GM12878 (cell line): ENCODE data around the gene CIB4. TPM values are rescaled to one million over a fixed set of nuclear protein-coding genes. Genes with fewer than 3 reads are reported as not detected.

Experiments
- ATAC-seq: fragments of 200-7000 bp; cut with Tn5 transposase; 3 replicates; pipeline ENCODE4 v1.9.1; 2020; ENCODE audit warnings: mild to moderate bottlenecking, moderate library complexity
- BruUV-seq: library from RNA; stranded (reverse); fragments of 400-500 nt; replicated peaks from 2 replicates; lab custom pipeline; 2021; lab: Mats Ljungman, UMichigan
- CTCF ChIA-PET: fragments of 300-600 bp; sonication (Branson Sonifier 250); formaldehyde crosslinking; extraction: SDS; loops from one replicate; lab custom pipeline; 2021; ENCODE audit warnings: inconsistent platforms; lab: Yijun Ruan, JAX
- POLR2A ChIA-PET: fragments of 350-600 bp; formaldehyde crosslinking; extraction: SDS; loops from one replicate; lab custom pipeline; 2021; ENCODE audit warnings: inconsistent platforms; lab: Charles Lee
- RAD21 ChIA-PET: fragments of 300-600 bp; sonication (Branson Sonifier 250); formaldehyde crosslinking; loops from one replicate; lab custom pipeline; 2023; ENCODE audit warnings: antibody characterized with exemption; ENCODE audit not compliant: unreplicated experiment; lab: Charles Lee
- SMC1A ChIA-PET: fragments of 300-600 bp; sonication (Branson Sonifier 250); formaldehyde crosslinking; loops from one replicate; lab custom pipeline; 2023; ENCODE audit not compliant: unreplicated experiment, uncharacterized antibody; lab: Charles Lee
- DNase-seq: peaks from one replicate; pipeline ENCODE4 v3.0.0-alpha.2; 2011; ENCODE audit warnings: low read depth, low spot score
- FAIRE-seq: peaks from 3 replicates; lab custom pipeline; 2011; peaks lifted over from hg19 to GRCh38; lab: Jason Lieb, UNC
- H2AFZ ChIP-seq: 2 replicates; pipeline ENCODE4 v1.6.0; 2011; ENCODE audit warnings: low read depth, low read length, control low read depth; ENCODE audit not compliant: control insufficient read depth
- H3K27ac ChIP-seq: 2 replicates; pipeline ENCODE4 v1.5.1; 2011; ENCODE audit warnings: control low read depth; ENCODE audit not compliant: control insufficient read depth, insufficient read depth
- H3K27me3 ChIP-seq, 2 experiments: replicated peaks in 1 of 2; 2 replicates each; pipeline versions ENCODE4 v1.6.0 to v1.6.1; 2011; ENCODE audit warnings: low read length in 1 of 2; ENCODE audit not compliant: control insufficient read depth in 2 of 2, insufficient read depth in 2 of 2
- H3K36me3 ChIP-seq, 2 experiments: 2 replicates each; pipeline ENCODE4 v1.5.1; 2011; ENCODE audit warnings: low read length in 1 of 2; ENCODE audit not compliant: control insufficient read depth in 2 of 2, insufficient read depth in 2 of 2
- H3K4me1 ChIP-seq: 2 replicates; pipeline ENCODE4 v1.6.1; 2011; ENCODE audit warnings: mild to moderate bottlenecking, low read length, moderate library complexity, mixed read lengths; ENCODE audit not compliant: control insufficient read depth, insufficient read depth
- H3K4me2 ChIP-seq: 2 replicates; pipeline ENCODE4 v1.6.0; 2011; ENCODE audit warnings: control low read depth; ENCODE audit not compliant: control insufficient read depth, insufficient read depth
- H3K4me3 ChIP-seq: fragments of 200-600 bp; sonication (generic); 2 replicates; pipeline ENCODE4 v1.5.1; 2016
- H3K79me2 ChIP-seq: 2 replicates; pipeline ENCODE4 v1.6.0; 2011; ENCODE audit warnings: low read length; ENCODE audit not compliant: control insufficient read depth, insufficient read depth
- H3K9ac ChIP-seq: 2 replicates; pipeline ENCODE4 v1.8.0; 2011; ENCODE audit warnings: low read length, control low read depth, mixed read lengths; ENCODE audit not compliant: control insufficient read depth, insufficient read depth
- H3K9me3 ChIP-seq: replicated peaks from 3 replicates; pipeline ENCODE4 v1.5.1; 2011; ENCODE audit warnings: mild to moderate bottlenecking, low read length; ENCODE audit not compliant: control insufficient read depth, insufficient read depth
- H4K20me1 ChIP-seq: 2 replicates; pipeline ENCODE4 v1.6.0; 2011; ENCODE audit not compliant: control insufficient read depth, insufficient read depth
- BCL11A ChIP-seq: IDR thresholded peaks from 2 replicates; pipeline ENCODE4 v1.6.1; 2011; ENCODE audit warnings: low read depth, low read length
- CBFB ChIP-seq: IDR thresholded peaks from 2 replicates; pipeline ENCODE4 v1.6.1; 2016; ENCODE audit warnings: antibody characterized with exemption, low read depth
- CHD4 ChIP-seq: fragments of 200-600 bp; sonication (generic); IDR thresholded peaks from 2 replicates; pipeline ENCODE4 v1.6.1; 2016; ENCODE audit warnings: mild to moderate bottlenecking
- DPF2 ChIP-seq: fragments of 450-650 bp; IDR thresholded peaks from 2 replicates; pipeline ENCODE4 v1.6.1; 2017; ENCODE audit warnings: mild to moderate bottlenecking
- EED ChIP-seq: sonication (generic); IDR thresholded peaks from 2 replicates; pipeline ENCODE4 v1.6.1; 2016; ENCODE audit warnings: antibody characterized with exemption, low read depth
- IRF4 ChIP-seq: IDR thresholded peaks from 2 replicates; pipeline ENCODE4 v1.6.1; 2011; ENCODE audit warnings: low read depth, low read length
- RAD21 ChIP-seq: IDR thresholded peaks from 2 replicates; pipeline ENCODE4 v1.6.1; 2011; ENCODE audit warnings: mild to moderate bottlenecking, low read depth, low read length, moderate library complexity; ENCODE audit not compliant: insufficient read depth
- SIN3A ChIP-seq: IDR thresholded peaks from 2 replicates; pipeline ENCODE4 v1.6.1; 2012; ENCODE audit warnings: low read depth, low read length, improper control_type of control experiment
- SIX5 ChIP-seq: IDR thresholded peaks from 2 replicates; pipeline ENCODE4 v1.6.1; 2011; ENCODE audit warnings: mild to moderate bottlenecking, low read depth, low read length, moderate library complexity; ENCODE audit not compliant: severe bottlenecking
- SUZ12 ChIP-seq: fragments of 200-600 bp; sonication (generic); IDR thresholded peaks from one replicate; pipeline ENCODE4 v1.6.1; 2018; ENCODE audit warnings: antibody characterized with exemption, mild to moderate bottlenecking; ENCODE audit not compliant: unreplicated experiment
- WRNIP1 ChIP-seq: IDR thresholded peaks from 2 replicates; pipeline ENCODE4 v1.6.1; 2011; ENCODE audit warnings: low read depth, low read length, improper control_type of control experiment, borderline replicate concordance
- ZNF217 ChIP-seq: fragments of 450-650 bp; IDR thresholded peaks from 2 replicates; pipeline ENCODE4 v1.6.1; 2017; ENCODE audit warnings: antibody characterized with exemption, mild to moderate bottlenecking
- WGBS: methylation state at CpG from one replicate; pipeline ENCODE4 v1.1.6; 2016; ENCODE audit warnings: low lambda C conversion rate; ENCODE audit not compliant: insufficient replicate concordance, insufficient coverage; ENCODE audit errors: missing lambda C conversion rate; 5-methylcytosine and 5-hydroxymethylcytosine counted together
- in situ Hi-C: fragments of 300-500 bp; cut with MboI; formaldehyde crosslinking; loops from 9 replicates; pipeline ENCODE4 v1.14.3; 2018; ENCODE audit warnings: mixed read lengths
- intact Hi-C: fragments of 100-400 bp; cut with micrococcal nuclease; formaldehyde crosslinking; loops from one replicate; pipeline ENCODE4 v1.14.2; 2022; ENCODE audit not compliant: unreplicated experiment
- polyA plus RNA-seq, 11 experiments: library from polyadenylated mRNA; depleted of rRNA in 4 of 11; unstranded in 6 of 11; stranded (reverse) in 5 of 11; fragments of >200 nt; fragmentation: Nextera tagmentation in 4 of 11; fragmentation: Illumina TruSeq in 1 of 11; extraction: Ambion mirVana in 4 of 11; extraction: Trizol in 1 of 11; gene quantifications; 1 replicate in 1 of 11; 2 replicates in 10 of 11; pipeline versions ENCODE4 v1.2.1 to v1.2.3, GENCODE V29; 2011 to 2016; ENCODE audit warnings: inconsistent platforms in 2 of 11, missing spikeins in 2 of 11, low read depth in 1 of 11
- total RNA-seq, 4 experiments: library from RNA; depleted of rRNA in 3 of 4; stranded (reverse); fragments of >200 nt in 3 of 4; fragmentation: Illumina TruSeq in 1 of 4; extraction: Trizol in 1 of 4; gene quantifications; 2 replicates each; pipeline versions ENCODE4 v1.2.1 to v1.2.3, GENCODE V29; 2013 to 2021
- TF ChIP-seq, protein P1 (sequence below): fragments of 450-650 bp; IDR thresholded peaks from 2 replicates; pipeline ENCODE4 v1.6.1; 2016; ENCODE audit warnings: mild to moderate bottlenecking
- TF ChIP-seq, protein P2 (sequence below): fragments of 450-650 bp; formaldehyde crosslinking; IDR thresholded peaks from 2 replicates; pipeline ENCODE4 v1.4.0; 2022; ENCODE audit warnings: mild to moderate bottlenecking, moderate library complexity
- TF ChIP-seq, protein P3 (sequence below): fragments of 450-650 bp; IDR thresholded peaks from 2 replicates; pipeline ENCODE4 v1.6.1; 2016; ENCODE audit warnings: mild to moderate bottlenecking
- TF ChIP-seq, protein P4 (sequence below), 3 experiments: IDR thresholded peaks in 2 of 3; conservative IDR thresholded peaks in 1 of 3; 2 replicates each; pipeline ENCODE4 v1.5.1; 2011; ENCODE audit warnings: low read depth in 3 of 3, low read length in 3 of 3, mild to moderate bottlenecking in 3 of 3, control low read depth in 2 of 3, moderate library complexity in 2 of 3, inconsistent platforms in 1 of 3, mixed read lengths in 1 of 3; ENCODE audit not compliant: control insufficient read depth in 2 of 3, insufficient read depth in 1 of 3; ENCODE audit errors: extremely low read depth in 1 of 3

CIB4 gene
- total and polyA plus RNA-seq, 10 of the 15 experiments (the other 5 are each of a cell fraction or from before 2014, with no cell fraction given) = not detected

DNA sequence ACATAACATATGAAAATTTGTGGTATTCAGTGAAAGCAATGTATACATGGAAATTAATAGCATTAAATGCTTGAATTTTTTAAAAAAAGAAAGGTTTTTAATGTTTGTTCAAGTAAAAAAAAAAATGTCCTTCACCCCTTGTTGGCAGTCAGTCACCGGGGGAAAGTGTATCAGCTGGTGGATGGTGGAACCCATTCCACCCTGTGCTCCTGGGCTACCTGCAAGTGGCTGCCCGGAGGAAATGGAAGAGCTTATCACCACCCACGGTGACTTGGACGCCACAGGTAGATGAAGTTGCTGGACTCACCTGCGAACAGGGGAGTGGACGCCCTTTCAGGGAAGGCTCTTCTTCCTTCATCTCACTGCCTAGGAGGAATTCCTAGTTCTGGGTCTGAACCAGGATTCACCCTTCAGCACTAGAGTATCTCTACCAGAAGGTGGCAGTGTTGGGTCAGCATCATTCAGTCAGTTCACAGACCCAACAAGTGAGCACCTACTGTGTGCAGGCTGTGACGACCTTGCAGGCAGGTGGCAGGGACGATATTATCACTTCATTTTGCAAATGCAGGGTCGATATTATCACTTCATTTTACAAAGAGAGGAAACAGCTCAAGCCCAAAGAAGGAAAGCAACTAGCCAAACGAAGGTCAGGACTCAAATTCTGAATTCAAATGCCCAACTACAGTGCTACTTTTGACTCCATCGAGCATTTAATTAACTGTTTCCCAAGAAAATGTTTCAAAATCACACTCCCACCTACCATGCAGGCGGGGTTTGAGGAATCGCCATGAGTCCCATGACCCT, 35.8 kb downstream of the CIB4 start:
- H3K9ac ChIP-seq = no peak overlapping the region
- FAIRE-seq (peak; percentile 44), DNase-seq (peak; percentile 8), ATAC-seq (peak; percentile 74)
- 22% methylated on average over 13 of the region's 13 CpGs for WGBS
- H4K20me1 ChIP-seq = no peaks in the 10 kb centered on the region
- CTCF ChIA-PET = interaction anchor here (0.8 to 8.3 kb wide), 12 partner anchors 8 to 491 kb away, joined by 3 to 156 read pairs (median 3); no protein-coding TSS in a partner anchor
- H3K27ac ChIP-seq = no peak overlapping the region
- intact Hi-C loops (loop anchor here (1.0 kb wide), 1 partner anchor 140 kb away; no protein-coding TSS in a partner anchor), in situ Hi-C loops (no loop called here)
- no peak overlapping the region for H2AFZ ChIP-seq
- no peak overlapping the region for H3K4me3 ChIP-seq
- H3K27me3 ChIP-seq = no peaks in the 10 kb centered on the region; a peak in 2 of 4 replicates
- no peak overlapping the region for H3K4me2 ChIP-seq
- H3K9me3 ChIP-seq = no peaks in the 10 kb centered on the region
- POLR2A ChIA-PET = no interaction called here
- no peaks in the 10 kb centered on the region for H3K79me2 ChIP-seq
- no peaks in the 10 kb centered on the region for H3K4me1 ChIP-seq
- no TSS peak for BruUV-seq
- RAD21 ChIA-PET = interaction anchor here (1.3 to 1.4 kb wide), 2 partner anchors 18 to 140 kb away, joined by 3 to 9 read pairs; no protein-coding TSS in a partner anchor
- H3K36me3 ChIP-seq = no peaks in the 10 kb centered on the region
- SMC1A ChIA-PET = interaction anchor here (0.7 to 6.2 kb wide), 4 partner anchors 8 to 152 kb away, joined by 3 to 53 read pairs (median 4); no protein-coding TSS in a partner anchor
- 0 out of 2 replicates have a peak, but pooled peaks have one; percentile 16 for TF ChIP-seq IRF4
- TF ChIP-seq, protein P1, sequence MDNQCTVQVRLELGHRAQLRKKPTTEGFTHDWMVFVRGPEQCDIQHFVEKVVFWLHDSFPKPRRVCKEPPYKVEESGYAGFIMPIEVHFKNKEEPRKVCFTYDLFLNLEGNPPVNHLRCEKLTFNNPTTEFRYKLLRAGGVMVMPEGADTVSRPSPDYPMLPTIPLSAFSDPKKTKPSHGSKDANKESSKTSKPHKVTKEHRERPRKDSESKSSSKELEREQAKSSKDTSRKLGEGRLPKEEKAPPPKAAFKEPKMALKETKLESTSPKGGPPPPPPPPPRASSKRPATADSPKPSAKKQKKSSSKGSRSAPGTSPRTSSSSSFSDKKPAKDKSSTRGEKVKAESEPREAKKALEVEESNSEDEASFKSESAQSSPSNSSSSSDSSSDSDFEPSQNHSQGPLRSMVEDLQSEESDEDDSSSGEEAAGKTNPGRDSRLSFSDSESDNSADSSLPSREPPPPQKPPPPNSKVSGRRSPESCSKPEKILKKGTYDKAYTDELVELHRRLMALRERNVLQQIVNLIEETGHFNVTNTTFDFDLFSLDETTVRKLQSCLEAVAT = no peak
- TF ChIP-seq CHD4 = no peak
- peak; percentile 89 for TF ChIP-seq DPF2
- no peak for TF ChIP-seq SUZ12
- TF ChIP-seq, protein P2, sequence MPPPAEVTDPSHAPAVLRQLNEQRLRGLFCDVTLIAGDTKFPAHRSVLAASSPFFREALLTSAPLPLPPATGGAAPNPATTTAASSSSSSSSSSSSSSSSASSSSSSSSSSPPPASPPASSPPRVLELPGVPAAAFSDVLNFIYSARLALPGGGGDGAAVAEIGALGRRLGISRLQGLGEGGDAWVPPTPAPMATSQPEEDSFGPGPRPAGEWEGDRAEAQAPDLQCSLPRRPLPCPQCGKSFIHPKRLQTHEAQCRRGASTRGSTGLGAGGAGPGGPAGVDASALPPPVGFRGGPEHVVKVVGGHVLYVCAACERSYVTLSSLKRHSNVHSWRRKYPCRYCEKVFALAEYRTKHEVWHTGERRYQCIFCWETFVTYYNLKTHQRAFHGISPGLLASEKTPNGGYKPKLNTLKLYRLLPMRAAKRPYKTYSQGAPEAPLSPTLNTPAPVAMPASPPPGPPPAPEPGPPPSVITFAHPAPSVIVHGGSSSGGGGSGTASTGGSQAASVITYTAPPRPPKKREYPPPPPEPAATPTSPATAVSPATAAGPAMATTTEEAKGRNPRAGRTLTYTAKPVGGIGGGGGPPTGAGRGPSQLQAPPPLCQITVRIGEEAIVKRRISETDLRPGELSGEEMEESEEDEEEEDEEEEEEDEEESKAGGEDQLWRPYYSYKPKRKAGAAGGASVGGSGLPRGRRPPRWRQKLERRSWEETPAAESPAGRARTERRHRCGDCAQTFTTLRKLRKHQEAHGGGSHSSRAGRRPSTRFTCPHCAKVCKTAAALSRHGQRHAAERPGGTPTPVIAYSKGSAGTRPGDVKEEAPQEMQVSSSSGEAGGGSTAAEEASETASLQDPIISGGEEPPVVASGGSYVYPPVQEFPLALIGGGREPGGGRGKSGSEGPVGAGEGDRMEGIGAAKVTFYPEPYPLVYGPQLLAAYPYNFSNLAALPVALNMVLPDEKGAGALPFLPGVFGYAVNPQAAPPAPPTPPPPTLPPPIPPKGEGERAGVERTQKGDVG (CRISPR knock-in tag) = no peak
- TF ChIP-seq SIN3A = no peak
- no peak for TF ChIP-seq CBFB
- TF ChIP-seq, protein P3, sequence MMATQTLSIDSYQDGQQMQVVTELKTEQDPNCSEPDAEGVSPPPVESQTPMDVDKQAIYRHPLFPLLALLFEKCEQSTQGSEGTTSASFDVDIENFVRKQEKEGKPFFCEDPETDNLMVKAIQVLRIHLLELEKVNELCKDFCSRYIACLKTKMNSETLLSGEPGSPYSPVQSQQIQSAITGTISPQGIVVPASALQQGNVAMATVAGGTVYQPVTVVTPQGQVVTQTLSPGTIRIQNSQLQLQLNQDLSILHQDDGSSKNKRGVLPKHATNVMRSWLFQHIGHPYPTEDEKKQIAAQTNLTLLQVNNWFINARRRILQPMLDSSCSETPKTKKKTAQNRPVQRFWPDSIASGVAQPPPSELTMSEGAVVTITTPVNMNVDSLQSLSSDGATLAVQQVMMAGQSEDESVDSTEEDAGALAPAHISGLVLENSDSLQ = no peak
- TF ChIP-seq EED = no peak
- TF ChIP-seq, protein P4, sequence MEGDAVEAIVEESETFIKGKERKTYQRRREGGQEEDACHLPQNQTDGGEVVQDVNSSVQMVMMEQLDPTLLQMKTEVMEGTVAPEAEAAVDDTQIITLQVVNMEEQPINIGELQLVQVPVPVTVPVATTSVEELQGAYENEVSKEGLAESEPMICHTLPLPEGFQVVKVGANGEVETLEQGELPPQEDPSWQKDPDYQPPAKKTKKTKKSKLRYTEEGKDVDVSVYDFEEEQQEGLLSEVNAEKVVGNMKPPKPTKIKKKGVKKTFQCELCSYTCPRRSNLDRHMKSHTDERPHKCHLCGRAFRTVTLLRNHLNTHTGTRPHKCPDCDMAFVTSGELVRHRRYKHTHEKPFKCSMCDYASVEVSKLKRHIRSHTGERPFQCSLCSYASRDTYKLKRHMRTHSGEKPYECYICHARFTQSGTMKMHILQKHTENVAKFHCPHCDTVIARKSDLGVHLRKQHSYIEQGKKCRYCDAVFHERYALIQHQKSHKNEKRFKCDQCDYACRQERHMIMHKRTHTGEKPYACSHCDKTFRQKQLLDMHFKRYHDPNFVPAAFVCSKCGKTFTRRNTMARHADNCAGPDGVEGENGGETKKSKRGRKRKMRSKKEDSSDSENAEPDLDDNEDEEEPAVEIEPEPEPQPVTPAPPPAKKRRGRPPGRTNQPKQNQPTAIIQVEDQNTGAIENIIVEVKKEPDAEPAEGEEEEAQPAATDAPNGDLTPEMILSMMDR (IDR thresholded peaks at IDR 0.05 in 2 of 3, conservative IDR thresholded peaks at IDR 0.05 in 1 of 3; ENCODE audit: control insufficient read depth in 2 of 3, extremely low read depth in 1 of 3, insufficient read depth in 1 of 3, low read depth in 3 of 3, low read length in 3 of 3) = peak; percentile 71 to 78 (median 73); a peak in 5 of 6 replicates
- TF ChIP-seq WRNIP1 = peak; percentile 97; the same call in 1 of the 2 replicates
- peak; percentile 66 for TF ChIP-seq RAD21
- TF ChIP-seq SIX5 = no peak
- TF ChIP-seq BCL11A = no peak
- TF ChIP-seq ZNF217 = no peak
